Astrocyte (in vitro differentiated cells and primary cell): ENCODE measurements around the gene ZNF45. TPM values are rescaled to one million over a fixed set of nuclear protein-coding genes. Genes with fewer than 3 reads are reported as not detected.
A peak's percentile ranks its signal among the peaks of the same experiment; 100 is the strongest.

ENCODE experiments used
- DNase-seq: peaks from one replicate; pipeline ENCODE4 v3.0.0-alpha.2; 2010; ENCODE audit warnings: low read depth
- FAIRE-seq: peaks from 2 replicates; lab custom pipeline; 2011; peaks lifted over from hg19 to GRCh38; lab: Jason Lieb, UNC
- H2AFZ ChIP-seq: 2 replicates; pipeline ENCODE4 v1.6.0; 2012; ENCODE audit warnings: low read depth, low read length, inconsistent platforms
- H3K27ac ChIP-seq: 2 replicates; pipeline ENCODE4 v1.5.1; 2011; ENCODE audit warnings: low read depth, low read length, inconsistent platforms
- H3K27me3 ChIP-seq: 2 replicates; pipeline ENCODE4 v1.6.0; 2011; ENCODE audit warnings: low read length, inconsistent platforms; ENCODE audit not compliant: insufficient read depth
- H3K36me3 ChIP-seq: 2 replicates; pipeline ENCODE4 v1.5.1; 2011; ENCODE audit warnings: low read length, inconsistent platforms; ENCODE audit not compliant: insufficient read depth
- H3K4me1 ChIP-seq: 2 replicates; pipeline ENCODE4 v1.5.1; 2011; ENCODE audit warnings: low read length, inconsistent platforms; ENCODE audit not compliant: insufficient read depth
- H3K4me2 ChIP-seq: 2 replicates; pipeline ENCODE4 v1.6.0; 2012; ENCODE audit warnings: low read length, inconsistent platforms
- H3K4me3 ChIP-seq: 2 replicates; pipeline ENCODE4 v1.5.1; 2011; ENCODE audit warnings: low read depth, mild to moderate bottlenecking, low read length, inconsistent platforms; ENCODE audit not compliant: insufficient read depth
- H3K79me2 ChIP-seq: 2 replicates; pipeline ENCODE4 v1.6.0; 2012; ENCODE audit warnings: mild to moderate bottlenecking, low read length, inconsistent platforms; ENCODE audit not compliant: insufficient read depth
- H3K9ac ChIP-seq: 2 replicates; pipeline ENCODE4 v1.6.0; 2012; ENCODE audit warnings: mild to moderate bottlenecking, low read length, inconsistent platforms
- H3K9me3 ChIP-seq: 2 replicates; pipeline ENCODE4 v1.5.1; 2012; ENCODE audit warnings: low read depth, mild to moderate bottlenecking, low read length, inconsistent platforms; ENCODE audit not compliant: insufficient read depth
- H4K20me1 ChIP-seq: 2 replicates; pipeline ENCODE4 v1.6.0; 2012; ENCODE audit warnings: low read length, inconsistent platforms; ENCODE audit not compliant: insufficient read depth
- H3K27ac Mint-ChIP-seq: one replicate; pipeline ENCODE4 v1.8.0; 2021; ENCODE audit warnings: mild to moderate bottlenecking, mixed read lengths; ENCODE audit not compliant: unreplicated experiment
- H3K27me3 Mint-ChIP-seq: one replicate; pipeline ENCODE4 v1.8.0; 2021; ENCODE audit warnings: low read depth, mixed read lengths; ENCODE audit not compliant: unreplicated experiment
- H3K36me3 Mint-ChIP-seq: one replicate; pipeline ENCODE4 v1.8.0; 2021; ENCODE audit warnings: low read depth, mixed read lengths; ENCODE audit not compliant: unreplicated experiment
- H3K4me1 Mint-ChIP-seq: one replicate; pipeline ENCODE4 v1.8.0; 2021; ENCODE audit warnings: low read depth, mixed read lengths; ENCODE audit not compliant: unreplicated experiment
- H3K4me3 Mint-ChIP-seq: one replicate; pipeline ENCODE4 v1.8.0; 2021; ENCODE audit warnings: mild to moderate bottlenecking, moderate library complexity, mixed read lengths; ENCODE audit not compliant: unreplicated experiment
- H3K9me3 Mint-ChIP-seq: one replicate; pipeline ENCODE4 v1.8.0; 2021; ENCODE audit warnings: mild to moderate bottlenecking, mixed read lengths; ENCODE audit not compliant: unreplicated experiment
- CTCF ChIP-seq: IDR thresholded peaks from 2 replicates; pipeline ENCODE4 v1.5.1; 2011; ENCODE audit warnings: low read depth, mild to moderate bottlenecking, inconsistent platforms, low read length, moderate library complexity; ENCODE audit not compliant: insufficient read depth
- EZH2 ChIP-seq: IDR thresholded peaks from 2 replicates; pipeline ENCODE4 v1.6.1; 2012; ENCODE audit warnings: mild to moderate bottlenecking, low read length, inconsistent platforms; ENCODE audit not compliant: insufficient read depth
- total RNA-seq: library from RNA; stranded (reverse); gene quantifications from 2 replicates; pipeline ENCODE4 v1.2.1, GENCODE V29; 2021

Gene ZNF45
- total RNA-seq, 1 donor from 2014 or later, result 15.8 TPM

DNA sequence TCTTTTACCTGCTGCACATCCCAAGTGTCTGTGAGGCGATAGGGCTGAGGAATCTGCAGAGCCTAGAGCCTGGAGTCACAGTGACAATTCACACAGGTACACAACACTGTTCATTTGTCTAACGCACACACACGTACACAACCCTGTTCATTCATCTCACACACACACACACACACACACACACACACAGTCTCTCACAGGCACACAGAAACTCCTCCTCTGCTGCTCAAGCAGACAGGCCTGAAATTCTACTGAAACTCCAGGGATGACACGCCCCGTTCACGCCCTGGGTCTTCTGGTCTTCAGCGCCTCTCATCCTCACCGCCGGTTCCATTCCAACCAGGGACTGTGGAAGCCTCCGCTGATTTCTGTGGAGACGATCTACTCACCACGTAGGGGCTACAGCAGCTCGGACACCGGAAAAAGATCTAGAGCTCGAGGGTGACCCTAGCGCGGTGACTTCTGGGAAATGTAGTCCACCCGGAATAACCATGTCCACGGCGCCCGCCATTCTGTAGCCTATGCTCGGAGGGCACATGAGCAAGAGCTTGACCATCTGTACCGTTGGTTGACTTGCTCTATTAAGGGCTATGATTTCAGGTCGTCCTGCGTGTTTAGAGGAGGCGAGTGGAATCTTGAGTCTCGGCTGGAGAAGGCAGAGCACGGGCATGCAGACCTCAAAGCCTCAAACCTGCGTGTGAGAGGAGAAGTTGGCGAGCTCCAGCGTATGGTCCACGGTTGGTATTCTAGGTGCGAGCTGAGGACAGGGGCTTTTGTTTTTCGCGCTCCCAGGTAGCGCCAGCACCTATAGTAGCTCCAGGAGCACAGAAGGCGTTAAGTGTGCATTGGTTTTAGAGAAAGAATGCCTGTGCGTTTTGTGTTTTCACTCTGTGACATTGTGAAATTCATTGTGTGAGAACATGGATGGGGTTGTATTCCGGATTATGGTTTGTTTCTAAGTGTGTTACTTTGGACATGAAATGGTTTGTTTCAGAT is 33.4 kb downstream of the ZNF45 start:
- Mint-ChIP-seq H3K27me3 (no peaks in the 10 kb centered on the region), H3K4me3 (peak overlapping the region; percentile 97), H3K9me3 (peaks cover 14% of the 10 kb centered on the region), H3K4me1 (peaks cover 2% of the 10 kb centered on the region), H3K27ac (peak overlapping the region; percentile 70), H3K36me3 (peaks cover 8% of the 10 kb centered on the region)
- TF ChIP-seq EZH2 (no peak), CTCF (no peak)
- Histone ChIP-seq H3K9me3 (no peaks in the 10 kb centered on the region), H3K27me3 (no peaks in the 10 kb centered on the region), H3K4me3 (peak overlapping the region; percentile 76), H3K4me1 (peaks cover 10% of the 10 kb centered on the region), H2AFZ (peak overlapping the region; percentile 100), H3K27ac (no peak overlapping the region), H4K20me1 (no peaks in the 10 kb centered on the region), H3K4me2 (peak overlapping the region; percentile 97), H3K9ac (peak overlapping the region; percentile 80), H3K36me3 (no peaks in the 10 kb centered on the region), H3K79me2 (no peaks in the 10 kb centered on the region)
- FAIRE-seq (peak; percentile 81), DNase-seq (peak; percentile 87)

DNA sequence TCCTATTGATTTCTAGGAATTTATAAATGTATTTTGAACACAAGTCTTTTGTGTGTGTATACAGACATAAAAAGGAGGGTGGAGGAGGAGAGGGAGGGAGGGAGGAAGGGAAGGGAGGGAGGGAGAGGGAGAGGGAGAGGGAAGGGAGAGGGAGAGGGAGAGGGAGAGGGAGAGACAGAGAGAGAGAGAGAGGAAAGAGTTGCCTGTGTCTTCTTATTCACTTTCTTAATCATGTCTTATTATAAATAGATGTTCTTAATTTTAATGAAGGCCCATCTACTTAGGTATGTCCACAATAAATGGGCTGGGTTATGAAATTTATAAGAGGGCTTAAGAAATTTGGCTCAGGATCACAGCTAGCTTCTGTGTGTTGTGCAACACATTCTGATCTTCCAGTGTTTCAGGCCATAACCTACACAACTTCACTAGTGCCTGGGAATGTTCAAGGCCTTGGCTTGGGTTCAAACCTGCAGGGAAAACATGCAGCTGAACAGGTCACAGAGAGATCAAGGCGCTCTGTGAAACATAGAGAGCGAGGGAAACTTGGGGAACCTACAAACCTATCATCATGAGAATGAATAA is 39.3 kb downstream of the ZNF45 start:
- Histone ChIP-seq H3K27ac (no peak overlapping the region), H4K20me1 (no peaks in the 10 kb centered on the region), H3K9me3 (peaks cover 3% of the 10 kb centered on the region), H3K4me3 (no peak overlapping the region), H3K79me2 (no peaks in the 10 kb centered on the region), H3K9ac (no peak overlapping the region), H3K4me1 (no peaks in the 10 kb centered on the region), H3K4me2 (no peak overlapping the region), H2AFZ (no peak overlapping the region), H3K36me3 (no peaks in the 10 kb centered on the region), H3K27me3 (no peaks in the 10 kb centered on the region)
- H3K4me3 Mint-ChIP-seq, result no peak overlapping the region
- no peak for FAIRE-seq
- no peak overlapping the region for H3K27ac Mint-ChIP-seq
- peaks cover 1% of the 10 kb centered on the region for H3K9me3 Mint-ChIP-seq
- DNase-seq, result no peak
- H3K27me3 Mint-ChIP-seq, result no peaks in the 10 kb centered on the region
- H3K4me1 Mint-ChIP-seq, result no peaks in the 10 kb centered on the region
- no peak for TF ChIP-seq EZH2
- TF ChIP-seq CTCF, result no peak
- H3K36me3 Mint-ChIP-seq, result peaks cover 20% of the 10 kb centered on the region
